ENCODE results near the gene GPR149.

GPR149 gene

DNA sequence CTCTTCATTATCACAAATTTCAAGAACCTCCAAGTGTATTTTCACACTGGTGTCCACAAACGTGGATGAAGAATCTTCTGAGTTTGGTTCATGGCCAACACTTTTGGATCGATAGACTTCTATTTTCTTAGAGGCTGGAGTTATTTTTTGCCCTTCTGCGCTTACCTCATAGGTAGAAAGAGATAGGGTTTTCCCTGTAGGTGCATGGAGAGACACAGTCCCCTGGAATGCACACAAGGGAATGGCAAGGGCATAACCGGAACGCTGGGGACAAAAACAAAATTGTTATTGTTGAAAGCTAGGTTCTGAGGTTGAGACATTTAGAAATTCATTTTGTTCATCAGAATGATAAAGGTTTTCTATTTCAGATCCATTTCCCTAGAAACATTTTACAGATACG, 92.0 kb downstream of the GPR149 start:
- DNase-seq, result no peak

DNA sequence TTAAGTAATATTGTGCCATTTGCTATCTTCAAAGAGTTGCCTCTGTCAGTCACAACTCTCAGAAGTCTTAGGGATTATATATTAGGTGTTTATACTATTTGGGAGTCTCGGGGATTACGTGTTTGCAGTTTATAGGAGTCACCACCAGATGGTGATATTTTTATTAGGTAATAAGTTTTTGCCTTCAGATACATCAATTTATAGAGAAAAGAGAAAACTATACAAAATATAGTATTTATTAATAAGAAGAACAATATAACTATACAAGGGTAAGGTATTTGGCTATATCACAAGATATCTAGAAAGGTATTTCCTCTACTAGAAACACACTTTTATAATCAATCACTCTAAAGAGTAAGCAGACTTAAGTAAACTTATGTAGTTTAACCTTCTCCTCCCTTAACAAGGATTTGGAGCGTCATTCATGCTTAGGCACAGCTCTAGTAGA, 95.0 kb downstream of the GPR149 start:
- DNase-seq, result no peak

GRCh38 chr3:154327871-154328270, 102.1 kb downstream of the GPR149 start:
- DNase-seq, result no peak

- no peak for DNase-seq
Measured at GRCh38 chr3:154324919-154325318, 105.1 kb downstream of the GPR149 start.

DNA sequence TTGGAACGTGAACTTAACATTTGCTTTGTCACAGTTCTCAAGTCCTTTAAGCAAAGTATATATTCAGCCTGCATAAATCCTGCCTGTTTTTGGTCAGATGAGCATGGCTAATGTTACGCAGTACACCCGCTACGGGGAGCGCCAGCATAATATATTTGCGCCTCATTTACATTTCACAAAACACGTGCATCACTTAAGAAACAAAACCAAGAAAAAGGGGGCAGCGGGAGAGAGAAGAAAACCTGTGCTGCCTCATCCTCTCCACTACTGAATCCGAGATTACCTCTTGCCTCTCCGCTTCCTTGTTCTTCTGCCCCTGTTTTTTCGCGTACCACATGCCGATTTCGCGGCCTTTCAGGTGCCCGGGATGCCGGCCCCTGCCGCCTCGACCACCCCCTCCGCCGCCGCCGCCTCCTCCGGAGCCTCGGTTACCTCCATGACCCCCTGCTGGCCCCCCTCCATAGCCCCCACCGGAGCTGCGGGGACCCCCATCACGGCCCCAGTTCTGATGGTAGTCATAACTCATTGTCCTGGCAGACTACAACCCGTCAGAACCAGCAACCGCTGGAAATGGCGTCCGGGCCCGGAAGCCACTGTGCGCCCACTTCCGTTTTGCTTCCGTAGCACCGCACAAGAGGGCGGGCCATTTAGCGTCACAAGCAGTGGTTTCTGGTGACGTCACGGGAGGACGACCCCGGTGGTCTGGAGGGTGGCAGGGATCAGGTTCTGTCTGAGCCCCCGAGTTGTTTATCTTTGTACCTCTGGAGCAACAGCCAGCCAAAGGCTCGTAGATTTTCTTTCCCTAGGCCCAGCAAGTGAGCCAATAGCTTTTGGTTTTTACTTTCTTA, 105.9 kb downstream of the GPR149 start, which contains the start of gene DHX36:
Gene DHX36, minus strand, starts transcription at position 597 of the 848 bp plus-strand sequence. Its CDS starts 71 bp downstream, at position 526.
- peak; percentile 91 for DNase-seq

DNA sequence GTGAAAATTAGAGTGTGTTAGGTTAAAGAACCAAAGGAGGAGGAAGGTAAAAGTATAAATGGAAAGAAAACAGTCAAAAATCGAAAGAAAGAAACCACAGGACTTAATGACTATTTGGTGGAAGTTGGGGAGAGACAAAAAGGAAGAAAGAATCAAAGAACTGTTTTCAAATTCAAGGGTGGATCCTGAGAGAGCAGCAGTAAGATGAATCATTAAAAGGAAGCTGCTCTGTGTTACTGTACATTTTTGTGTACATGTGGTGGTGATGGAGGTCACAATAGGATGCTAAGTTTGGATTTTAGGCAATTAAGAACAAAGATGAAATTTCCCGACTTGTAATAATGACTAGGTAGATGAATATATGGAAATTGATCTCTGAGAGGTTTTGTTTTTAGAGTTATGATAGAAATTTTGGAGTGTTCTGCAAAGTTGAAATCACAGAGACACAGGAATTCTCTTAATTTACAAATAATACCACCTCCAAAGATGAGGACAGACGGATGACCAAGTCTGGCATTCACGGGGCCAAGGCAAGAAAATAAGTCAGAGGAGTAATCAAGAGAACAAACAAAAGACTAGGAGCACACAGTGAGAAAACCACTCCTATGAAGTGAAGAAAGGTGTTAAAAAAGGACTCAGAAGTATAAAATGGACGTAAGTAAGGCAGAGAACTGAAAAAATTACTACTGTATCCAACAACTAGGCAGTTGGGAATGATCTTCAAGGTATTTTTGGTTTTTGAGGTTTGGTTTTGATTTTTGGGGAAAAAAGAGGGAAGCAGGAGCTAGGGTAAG, 112.8 kb downstream of the GPR149 start:
- no peak for DNase-seq

GRCh38 chr3:154314152-154314551, 115.8 kb downstream of the GPR149 start:
- DNase-seq, result no peak

- no peak for DNase-seq
Measured at GRCh38 chr3:154310840-154311239, 119.2 kb downstream of the GPR149 start.

DNA sequence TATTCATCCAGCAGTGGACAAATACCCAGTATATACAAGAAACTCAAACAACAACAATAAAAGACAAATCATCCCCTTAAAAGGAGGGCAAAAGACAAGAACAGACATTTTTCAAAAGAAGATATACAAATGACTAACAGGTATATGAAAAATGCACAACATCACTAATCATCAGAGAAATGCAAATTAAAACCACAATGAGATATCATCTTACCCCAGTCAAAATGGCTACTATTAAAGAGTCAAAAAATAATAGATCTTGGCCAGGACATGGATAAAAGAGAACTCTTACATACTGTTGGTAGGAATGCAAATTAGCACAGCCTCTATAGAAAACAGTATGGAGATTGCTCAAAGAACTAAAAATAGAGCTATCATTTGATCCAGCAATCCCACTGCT, 122.6 kb downstream of the GPR149 start:
- no peak for DNase-seq

GRCh38 chr3:154304936-154305335, 125.1 kb downstream of the GPR149 start:
- DNase-seq, result no peak

DNA sequence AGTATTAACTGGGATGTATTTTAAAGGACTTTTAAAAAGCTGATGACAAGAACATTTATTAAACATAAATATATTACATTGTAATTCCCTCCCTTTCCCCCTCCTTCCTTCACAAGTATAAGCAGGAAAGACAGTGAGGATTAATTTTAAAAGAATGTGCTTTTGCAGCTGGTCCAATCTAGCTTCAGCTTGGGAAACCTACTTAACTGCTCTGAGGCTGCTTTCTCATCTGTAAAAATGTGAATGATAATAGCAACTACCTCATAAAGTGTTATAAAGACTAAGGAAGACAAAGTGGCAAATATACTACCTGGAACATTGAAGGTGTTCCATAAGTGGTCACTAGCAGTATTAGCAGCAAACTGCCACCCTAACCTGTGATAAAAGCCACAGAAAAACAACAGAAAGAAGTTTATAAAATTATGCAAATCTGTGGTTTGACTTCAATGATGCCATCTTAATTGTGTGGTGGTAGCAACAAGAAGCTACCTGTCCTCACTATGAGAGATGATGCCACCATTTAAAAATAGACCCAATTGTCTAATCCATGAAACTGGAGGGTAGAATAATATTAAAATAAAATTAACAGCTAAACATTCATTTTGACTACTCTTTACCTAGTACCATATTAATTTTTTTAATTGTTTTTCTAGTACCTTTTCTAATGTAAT, 125.7 kb downstream of the GPR149 start:
- no peak for DNase-seq

- no peak for DNase-seq
Measured at GRCh38 chr3:154301561-154301960, 128.4 kb downstream of the GPR149 start.

GRCh38 chr3:154294016-154294415, 136.0 kb downstream of the GPR149 start:
- no peak for DNase-seq

- no peak for DNase-seq
Measured at GRCh38 chr3:154290187-154290586, 139.8 kb downstream of the GPR149 start.

All from activated CD4-positive, alpha-beta T cell treated with anti-CD3 and anti-CD28 coated beads for 48 hours (primary cell).